Stromal cell of bone marrow (primary cell): ENCODE results near the gene SMR3A.

Experiments
- DNase-seq: peaks from one replicate; pipeline ENCODE4 v3.0.0-alpha.2; 2012; ENCODE audit warnings: low read depth

The SMR3A gene

GRCh38 chr4:70360460-70360859 is at the start of gene SMR3A:
SMR3A (plus strand) TSS chr4:70360760; CDS start chr4:70362116, 1,356 bp downstream.
- no peak for DNase-seq

- no peak for DNase-seq
Measured at GRCh38 chr4:70313736-70314135, 46.8 kb upstream of the SMR3A start.

- DNase-seq = no peak
Measured at GRCh38 chr4:70315928-70316327, 44.6 kb upstream of the SMR3A start.

- DNase-seq = no peak
Measured at GRCh38 chr4:70326052-70326451, 34.5 kb upstream of the SMR3A start.

GRCh38 chr4:70334681-70335080 is 25.9 kb upstream of the SMR3A start, which contains the start of gene CABS1:
CABS1 (plus strand) TSS chr4:70334981; CDS start chr4:70335040, 59 bp downstream.
- no peak for DNase-seq

GRCh38 chr4:70336043-70336442 is 24.5 kb upstream of the SMR3A start:
- DNase-seq = no peak

GRCh38 chr4:70337886-70338420 is 22.6 kb upstream of the SMR3A start:
- DNase-seq = no peak

- no peak for DNase-seq
Measured at GRCh38 chr4:70356185-70356584, 4.4 kb upstream of the SMR3A start.

- no peak for DNase-seq
Measured at GRCh38 chr4:70359115-70359661, 1.4 kb upstream of the SMR3A start.

- no peak for DNase-seq
Measured at GRCh38 chr4:70364002-70364401, 3.4 kb downstream of the SMR3A start.

- no peak for DNase-seq
Measured at GRCh38 chr4:70365479-70365878, 4.9 kb downstream of the SMR3A start.

GRCh38 chr4:70367813-70368212 is 7.3 kb downstream of the SMR3A start:
- no peak for DNase-seq

GRCh38 chr4:70371987-70372386 is 11.4 kb downstream of the SMR3A start:
- no peak for DNase-seq

GRCh38 chr4:70372760-70373159 is 12.2 kb downstream of the SMR3A start:
- no peak for DNase-seq

- no peak for DNase-seq
Measured at GRCh38 chr4:70380578-70380977, 20.0 kb downstream of the SMR3A start.

- DNase-seq = no peak
Measured at GRCh38 chr4:70382691-70383181, 22.2 kb downstream of the SMR3A start, which contains the start of gene SMR3B. SMR3B (plus strand) TSS chr4:70383131; CDS start chr4:70384511, 1,380 bp downstream.

GRCh38 chr4:70392057-70392776 is 31.7 kb downstream of the SMR3A start:
- DNase-seq = no peak

GRCh38 chr4:70397580-70397979 is 37.0 kb downstream of the SMR3A start, which contains the start of gene OPRPN:
OPRPN (plus strand) TSS chr4:70397940; CDS start chr4:70399286, 1,346 bp downstream.
- DNase-seq = no peak

- DNase-seq = no peak
Measured at GRCh38 chr4:70399319-70399718, 38.8 kb downstream of the SMR3A start.

GRCh38 chr4:70402762-70403161 is 42.2 kb downstream of the SMR3A start:
- DNase-seq = no peak

GRCh38 chr4:70405765-70406164 is 45.2 kb downstream of the SMR3A start:
- no peak for DNase-seq
